B cell (primary cell): Measurements from ENCODE around the gene STAT1. TPM values are rescaled to one million over a fixed set of nuclear protein-coding genes. Genes with fewer than 3 reads are reported as not detected.

Experiments used
- ATAC-seq: fragments of 200-7000 bp; cut with Tn5 transposase; one replicate; pipeline ENCODE4 v1.10.0; 2021; ENCODE audit warnings: low read depth, mild to moderate bottlenecking, moderate number of reproducible peaks, moderate library complexity
- CTCF ChIA-PET: fragments of 350-600 bp; sonication (Branson Sonifier 250); formaldehyde crosslinking; loops from one replicate; lab custom pipeline; 2021; ENCODE audit warnings: antibody characterized with exemption, inconsistent platforms; lab: Charles Lee
- POLR2A ChIA-PET: fragments of 350-600 bp; sonication (Branson Sonifier 250); formaldehyde crosslinking; loops from one replicate; lab custom pipeline; 2021; ENCODE audit warnings: antibody characterized with exemption; lab: Charles Lee
- DNase-seq: peaks from one replicate; pipeline ENCODE4 v3.0.0; 2013
- H2AFZ ChIP-seq: 2 replicates; pipeline ENCODE4 v1.6.1; 2012; ENCODE audit warnings: mild to moderate bottlenecking, low read depth, low read length; ENCODE audit not compliant: insufficient read depth, poor library complexity, severe bottlenecking
- H3K27ac ChIP-seq, 2 donors: 1 replicate in 1 of 2; 2 replicates in 1 of 2; pipeline ENCODE4 v1.5.1; 2012 to 2013; ENCODE audit warnings: low read length in 2 of 2, mild to moderate bottlenecking in 2 of 2, moderate library complexity in 1 of 2
- H3K27me3 ChIP-seq, 4 experiments: fragments of 200-600 bp in 1 of 4; sonication (generic) in 1 of 4; replicated peaks in 1 of 4; 1 replicate in 2 of 4; 2 replicates in 2 of 4; pipeline versions ENCODE4 v1.6.1 to v1.7.0; 2013 to 2016; ENCODE audit warnings: low read length in 3 of 4, mild to moderate bottlenecking in 2 of 4, mixed read lengths in 1 of 4, moderate library complexity in 1 of 4; ENCODE audit not compliant: insufficient read depth in 4 of 4, control insufficient read depth in 3 of 4; ENCODE audit errors: control extremely low read depth in 1 of 4
- H3K36me3 ChIP-seq, 2 experiments: replicated peaks in 1 of 2; 1 replicate in 1 of 2; 2 replicates in 1 of 2; pipeline versions ENCODE4 v1.6.1 to v1.7.1; 2013; ENCODE audit warnings: low read length in 1 of 2; ENCODE audit not compliant: insufficient read depth in 2 of 2, control insufficient read depth in 1 of 2; ENCODE audit errors: control extremely low read depth in 1 of 2, extremely low read depth in 1 of 2
- H3K4me1 ChIP-seq, 2 donors: fragments of 200-600 bp in 1 of 2; sonication (generic) in 1 of 2; 1 replicate in 1 of 2; 2 replicates in 1 of 2; pipeline versions ENCODE4 v1.5.1 to v1.6.1; 2013 to 2017; ENCODE audit warnings: low read length in 2 of 2; ENCODE audit not compliant: control insufficient read depth in 2 of 2, insufficient read depth in 2 of 2
- H3K4me2 ChIP-seq: replicated peaks from 2 replicates; pipeline ENCODE3; 2012; ENCODE audit warnings: mild to moderate bottlenecking, low read depth, low read length; ENCODE audit not compliant: poor library complexity, severe bottlenecking
- H3K4me3 ChIP-seq, 5 experiments: fragments of 200-600 bp in 1 of 5; sonication (generic) in 1 of 5; 1 replicate in 3 of 5; 2 replicates in 2 of 5; pipeline versions ENCODE4 v1.5.1 to v1.7.0; 2011 to 2016; ENCODE audit warnings: low read length in 4 of 5, mild to moderate bottlenecking in 4 of 5, low read depth in 2 of 5, control low read depth in 1 of 5, moderate library complexity in 1 of 5; ENCODE audit not compliant: insufficient read depth in 1 of 5; ENCODE audit errors: control extremely low read depth in 1 of 5, extremely low read depth in 1 of 5
- H3K79me2 ChIP-seq: fragments of 200-600 bp; sonication (generic); one replicate; pipeline ENCODE4 v1.6.0; 2016; ENCODE audit warnings: low read length; ENCODE audit not compliant: control insufficient read depth, insufficient read depth
- H3K9ac ChIP-seq: fragments of 200-600 bp; sonication (generic); 2 replicates; pipeline ENCODE4 v1.6.1; 2017; ENCODE audit warnings: mild to moderate bottlenecking, low read length, moderate library complexity
- H3K9me3 ChIP-seq, 3 donors: one replicate each; pipeline versions ENCODE4 v1.6.1 to v1.7.1; 2013; ENCODE audit warnings: low read length in 2 of 3; ENCODE audit not compliant: control insufficient read depth in 2 of 3, insufficient read depth in 1 of 3; ENCODE audit errors: control extremely low read depth in 1 of 3
- H4K20me1 ChIP-seq: 2 replicates; pipeline ENCODE4 v1.6.0; 2012; ENCODE audit warnings: mild to moderate bottlenecking, low read length; ENCODE audit not compliant: insufficient read depth, control insufficient read depth, poor library complexity, severe bottlenecking
- H3K27ac Mint-ChIP-seq: one replicate; pipeline ENCODE4 v1.8.0; 2021; ENCODE audit warnings: mixed read lengths
- H3K27me3 Mint-ChIP-seq: one replicate; pipeline ENCODE4 v1.8.0; 2021; ENCODE audit warnings: mixed read lengths
- H3K4me1 Mint-ChIP-seq: one replicate; pipeline ENCODE4 v1.8.0; 2021; ENCODE audit warnings: mixed read lengths
- H3K4me3 Mint-ChIP-seq: one replicate; pipeline ENCODE4 v1.8.0; 2021; ENCODE audit warnings: mixed read lengths
- H3K9me3 Mint-ChIP-seq: one replicate; pipeline ENCODE4 v1.8.0; 2022; ENCODE audit warnings: mixed read lengths; ENCODE audit not compliant: insufficient read depth
- EZH2 ChIP-seq: IDR thresholded peaks from 2 replicates; pipeline ENCODE4 v1.6.1; 2012; ENCODE audit warnings: borderline replicate concordance, low read depth, mild to moderate bottlenecking, moderate library complexity, low read length; ENCODE audit not compliant: insufficient read depth, poor library complexity, severe bottlenecking
- WGBS: methylation state at CpG from one replicate; pipeline ENCODE4 v1.1.5; 2013; ENCODE audit warnings: missing lambda C conversion rate; ENCODE audit not compliant: insufficient coverage; 5-methylcytosine and 5-hydroxymethylcytosine counted together
- intact Hi-C: fragments of 100-400 bp; cut with micrococcal nuclease; formaldehyde crosslinking; loops from one replicate; pipeline ENCODE4 v1.10.0; 2022
- polyA plus RNA-seq: library from polyadenylated mRNA; depleted of rRNA; stranded (reverse); fragments of >200 nt; gene quantifications from 2 replicates; pipeline ENCODE4 v1.2.3, GENCODE V29; 2012
- total RNA-seq, 2 donors: library from RNA; stranded (reverse); fragments of 120-200 nt in 1 of 2; gene quantifications; 1 replicate in 1 of 2; 2 replicates in 1 of 2; pipeline versions ENCODE4 v1.2.3 to v1.2.4, GENCODE V29; 2013 to 2022
- TF ChIP-seq, protein P1 (sequence below): fragments of 200-600 bp; IDR thresholded peaks from one replicate; pipeline ENCODE4 v1.8.0; 2022; ENCODE audit warnings: antibody characterized with exemption, mild to moderate bottlenecking

Gene STAT1
- total and polyA plus RNA-seq, 2 donors (not counting 1 experiment from before 2014, with no cell fraction given) = 20.5 to 50.9 TPM

DNA sequence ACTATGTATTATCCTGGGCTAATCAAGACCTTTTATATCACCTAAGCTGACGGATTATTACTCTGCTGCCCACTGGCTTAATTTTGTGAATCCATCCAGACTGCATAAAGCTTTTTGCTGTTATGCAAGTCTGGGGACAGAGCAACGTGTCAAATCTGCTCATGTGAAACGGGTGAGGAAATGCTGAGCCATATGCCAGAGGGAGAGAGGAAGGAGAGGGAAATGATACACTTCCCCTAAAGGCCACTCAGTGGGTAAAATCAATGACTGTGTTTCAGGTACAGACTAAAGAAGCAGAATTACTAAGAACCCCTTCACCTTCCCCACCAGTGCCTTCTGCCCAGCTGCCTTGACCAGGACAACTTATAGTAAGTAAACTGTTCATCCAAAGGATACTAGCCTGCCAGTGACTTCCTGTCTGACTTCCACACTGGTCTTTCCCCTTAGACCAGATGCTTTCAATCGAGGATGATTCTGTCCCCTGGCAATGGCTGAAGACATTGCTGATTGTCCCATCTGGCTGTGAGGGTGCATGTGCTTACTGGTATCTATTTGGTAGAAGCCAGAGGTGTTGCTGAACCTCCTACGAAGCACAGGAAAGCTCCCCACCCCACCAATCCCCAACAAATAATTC, 43.0 kb downstream of the STAT1 start:
- ChIA-PET POLR2A (interaction anchor here (0.7 kb wide), 1 partner anchor 16 kb away, joined by 3 read pairs; no protein-coding TSS in a partner anchor), CTCF (no interaction called here)
- Histone ChIP-seq H3K4me2 (no peak overlapping the region), H3K79me2 (no peaks in the 10 kb centered on the region), H3K9me3 (no peaks in the 10 kb centered on the region), H4K20me1 (no peaks in the 10 kb centered on the region), H3K27me3 (no peaks in the 10 kb centered on the region), H3K4me1 (no peaks in the 10 kb centered on the region), H2AFZ (no peak overlapping the region), H3K36me3 (peaks cover 7 to 93% of the 10 kb centered on the region in 2 experiments), H3K27ac (peak overlapping the region in 1 of 2 donors; percentile 49), H3K9ac (no peak overlapping the region), H3K4me3 (no peak overlapping the region)
- Mint-ChIP-seq H3K4me1 (no peaks in the 10 kb centered on the region), H3K4me3 (no peak overlapping the region), H3K27ac (peak overlapping the region; percentile 62), H3K9me3 (no peaks in the 10 kb centered on the region), H3K27me3 (no peaks in the 10 kb centered on the region)
- intact Hi-C loops = loop anchor here (5.0 kb wide), 1 partner anchor 34 kb away; no protein-coding TSS in a partner anchor
- ATAC-seq = no peak
- 100% methylated on average over 1 of the region's 5 CpGs for WGBS
- DNase-seq = no peak
- no peak for TF ChIP-seq EZH2
- TF ChIP-seq, protein P1, sequence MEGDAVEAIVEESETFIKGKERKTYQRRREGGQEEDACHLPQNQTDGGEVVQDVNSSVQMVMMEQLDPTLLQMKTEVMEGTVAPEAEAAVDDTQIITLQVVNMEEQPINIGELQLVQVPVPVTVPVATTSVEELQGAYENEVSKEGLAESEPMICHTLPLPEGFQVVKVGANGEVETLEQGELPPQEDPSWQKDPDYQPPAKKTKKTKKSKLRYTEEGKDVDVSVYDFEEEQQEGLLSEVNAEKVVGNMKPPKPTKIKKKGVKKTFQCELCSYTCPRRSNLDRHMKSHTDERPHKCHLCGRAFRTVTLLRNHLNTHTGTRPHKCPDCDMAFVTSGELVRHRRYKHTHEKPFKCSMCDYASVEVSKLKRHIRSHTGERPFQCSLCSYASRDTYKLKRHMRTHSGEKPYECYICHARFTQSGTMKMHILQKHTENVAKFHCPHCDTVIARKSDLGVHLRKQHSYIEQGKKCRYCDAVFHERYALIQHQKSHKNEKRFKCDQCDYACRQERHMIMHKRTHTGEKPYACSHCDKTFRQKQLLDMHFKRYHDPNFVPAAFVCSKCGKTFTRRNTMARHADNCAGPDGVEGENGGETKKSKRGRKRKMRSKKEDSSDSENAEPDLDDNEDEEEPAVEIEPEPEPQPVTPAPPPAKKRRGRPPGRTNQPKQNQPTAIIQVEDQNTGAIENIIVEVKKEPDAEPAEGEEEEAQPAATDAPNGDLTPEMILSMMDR = no peak

DNA sequence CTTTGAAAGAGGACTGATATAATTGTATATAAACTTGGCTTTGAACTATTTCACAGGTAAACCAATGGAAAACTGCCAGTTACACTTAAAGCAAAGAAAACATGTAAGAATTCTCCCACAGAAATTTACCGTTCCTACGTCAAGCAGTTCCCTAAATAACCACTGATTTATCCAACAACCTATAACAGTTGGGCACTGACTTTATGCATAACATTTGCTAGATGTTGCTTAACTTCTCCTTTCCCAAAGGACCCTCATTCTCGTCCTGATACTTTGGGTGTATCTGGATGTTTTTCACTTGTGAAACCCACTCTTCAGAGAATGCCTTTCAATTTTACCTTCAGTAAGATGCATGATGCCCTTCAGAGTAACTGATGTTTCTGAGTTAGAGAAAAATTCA, 43.8 kb downstream of the STAT1 start:
- no peak for ATAC-seq
- WGBS = 100% methylated on average over 2 of the region's 3 CpGs
- Histone ChIP-seq H3K4me1 (no peaks in the 10 kb centered on the region), H4K20me1 (no peaks in the 10 kb centered on the region), H3K36me3 (peaks cover 12 to 91% of the 10 kb centered on the region in 2 experiments), H3K27me3 (no peaks in the 10 kb centered on the region), H3K4me3 (no peak overlapping the region), H3K4me2 (no peak overlapping the region), H3K9ac (no peak overlapping the region), H3K9me3 (no peaks in the 10 kb centered on the region), H3K27ac (peak overlapping the region in 1 of 2 donors; percentile 49), H3K79me2 (no peaks in the 10 kb centered on the region), H2AFZ (no peak overlapping the region)
- TF ChIP-seq EZH2 = no peak
- TF ChIP-seq, protein P1 = no peak
- no peak overlapping the region for H3K4me3 Mint-ChIP-seq
- intact Hi-C loops = loop anchor here (5.0 kb wide), 1 partner anchor 33 kb away; no protein-coding TSS in a partner anchor
- CTCF ChIA-PET = no interaction called here
- H3K4me1 Mint-ChIP-seq = peaks cover under 1% of the 10 kb centered on the region
- DNase-seq = no peak
- no peaks in the 10 kb centered on the region for H3K9me3 Mint-ChIP-seq
- H3K27ac Mint-ChIP-seq = peak overlapping the region; percentile 62
- POLR2A ChIA-PET = no interaction called here
- no peaks in the 10 kb centered on the region for H3K27me3 Mint-ChIP-seq
